Testis (tissue), 2 donors: Measurements from ENCODE around the gene CDH23.
A peak's percentile ranks its signal among the peaks of the same experiment; 100 is the strongest.

Experiments
- CTCF ChIP-seq, 3 experiments: fragments of 450-650 bp in 2 of 3; fragments of 200-600 bp in 1 of 3; sonication (generic) in 1 of 3; IDR thresholded peaks; one replicate each; pipeline ENCODE4 v1.5.1; 2016 to 2019; ENCODE audit warnings: antibody characterized with exemption in 3 of 3, mild to moderate bottlenecking in 2 of 3, moderate library complexity in 1 of 3
- POLR2A ChIP-seq: fragments of 450-650 bp; IDR thresholded peaks from one replicate; pipeline ENCODE4 v1.6.1; 2017; ENCODE audit warnings: antibody characterized with exemption, mild to moderate bottlenecking, moderate library complexity

- TF ChIP-seq CTCF (IDR thresholded peaks at IDR 0.05): peak in 1 of 3 experiments; percentile 10
- no peak for TF ChIP-seq POLR2A
Measured at GRCh38 chr10:71837098-71837827, 440.5 kb downstream of the CDH23 start.
